GM19351 (cell line): ENCODE data around the gene TAOK2.

ENCODE experiments used
- ATAC-seq: cut with Tn5 transposase; IDR thresholded peaks from one replicate; pipeline ENCODE4 v1.9.1; 2021; ENCODE audit warnings: mild to moderate bottlenecking, moderate library complexity; ENCODE audit not compliant: unreplicated experiment

Gene TAOK2

GRCh38 chr16:29986931-29987330 is 13.3 kb downstream of the TAOK2 start:
- ATAC-seq: no peak

- no peak for ATAC-seq
Observed at GRCh38 chr16:29987371-29988085, 13.9 kb downstream of the TAOK2 start.

GRCh38 chr16:29988346-29989075 is 14.8 kb downstream of the TAOK2 start:
- ATAC-seq: no peak

GRCh38 chr16:29989111-29989858 is 15.6 kb downstream of the TAOK2 start:
- ATAC-seq: no peak

- no peak for ATAC-seq
Observed at GRCh38 chr16:29990034-29990433, 16.4 kb downstream of the TAOK2 start.

- ATAC-seq: no peak
Observed at GRCh38 chr16:29990883-29991570, 17.4 kb downstream of the TAOK2 start.

GRCh38 chr16:29991571-29991904 is 17.9 kb downstream of the TAOK2 start:
- no peak for ATAC-seq

- no peak for ATAC-seq
Observed at GRCh38 chr16:29992344-29992967, 18.8 kb downstream of the TAOK2 start.

- no peak for ATAC-seq
Observed at GRCh38 chr16:29993191-29993902, 19.7 kb downstream of the TAOK2 start.

GRCh38 chr16:29993903-29994599 is 20.4 kb downstream of the TAOK2 start:
- ATAC-seq: no peak

- ATAC-seq: peak; percentile 35
Observed at GRCh38 chr16:29994600-29995323, 21.1 kb downstream of the TAOK2 start.

GRCh38 chr16:29995324-29995910 is 21.7 kb downstream of the TAOK2 start, which contains the start of gene HIRIP3:
Gene HIRIP3, minus strand, starts transcription at chr16:29995617. Its CDS starts 12 bp downstream, at chr16:29995605.
- peak; percentile 54 for ATAC-seq

- ATAC-seq: peak; percentile 91
Observed at GRCh38 chr16:29995911-29996765, 22.5 kb downstream of the TAOK2 start, which contains the start of gene INO80E. Gene INO80E, plus strand, starts transcription at chr16:29996241. Its CDS starts 70 bp downstream, at chr16:29996311.

- no peak for ATAC-seq
Observed at GRCh38 chr16:29996766-29997250, 23.1 kb downstream of the TAOK2 start.

GRCh38 chr16:29999605-30000004 is 25.9 kb downstream of the TAOK2 start:
- ATAC-seq: no peak

- no peak for ATAC-seq
Observed at GRCh38 chr16:30000735-30001631, 27.3 kb downstream of the TAOK2 start.
